Measurements from ENCODE around the gene SCAI.

Gene SCAI

GRCh38 chr9:124894035-124894740, 249.1 kb downstream of the SCAI start:
- H3K4me3 ChIP-seq (ENCODE audit: low read depth, low read length) = no peak overlapping the region
- DNase-seq (ENCODE audit: low read depth) = no peak
- no peak for TF ChIP-seq CTCF (IDR thresholded peaks at IDR 0.05; ENCODE audit: insufficient read depth, low read depth, low read length, missing control alignments)

All from GM12865 (cell line).